HG02798 (cell line): ENCODE results near the gene S1PR2.
A peak's percentile ranks its signal among the peaks of the same experiment; 100 is the strongest.
"Not testable (repeated sequence)": the region's sequence is repeated elsewhere in the genome, so short reads cannot be mapped to it uniquely, and the experiment has no call there.

Experiments
- ATAC-seq: cut with Tn5 transposase; IDR thresholded peaks from one replicate; pipeline ENCODE4 v1.9.1; 2021; ENCODE audit warnings: mild to moderate bottlenecking; ENCODE audit not compliant: unreplicated experiment, poor library complexity

Gene S1PR2

GRCh38 chr19:10226376-10227025 lies 4.6 kb downstream of the S1PR2 start:
- no peak for ATAC-seq

- ATAC-seq = no peak
These were observed 5.1 kb downstream of the S1PR2 start for GRCh38 chr19:10226021-10226375.

GRCh38 chr19:10224337-10224736 lies 6.8 kb downstream of the S1PR2 start:
- no peak for ATAC-seq

GRCh38 chr19:10223488-10224213 lies 7.5 kb downstream of the S1PR2 start:
- no peak for ATAC-seq

- no peak for ATAC-seq
These were observed 8.8 kb downstream of the S1PR2 start for GRCh38 chr19:10222201-10222890.

GRCh38 chr19:10220695-10221094 lies 10.4 kb downstream of the S1PR2 start:
- no peak for ATAC-seq

- peak; percentile 77 for ATAC-seq
These were observed 11.5 kb downstream of the S1PR2 start for GRCh38 chr19:10219678-10220077.

- no peak for ATAC-seq
These were observed 14.0 kb downstream of the S1PR2 start for GRCh38 chr19:10217085-10217484.

GRCh38 chr19:10214784-10215183 lies 16.3 kb downstream of the S1PR2 start:
- no peak for ATAC-seq

- no peak for ATAC-seq
These were observed 19.4 kb downstream of the S1PR2 start for GRCh38 chr19:10211691-10212090.

- no peak for ATAC-seq
These were observed 20.1 kb downstream of the S1PR2 start for GRCh38 chr19:10211061-10211460.

- ATAC-seq = no peak
These were observed 21.8 kb downstream of the S1PR2 start for GRCh38 chr19:10209315-10209714.

GRCh38 chr19:10207026-10207425 lies 24.1 kb downstream of the S1PR2 start:
- no peak for ATAC-seq

- ATAC-seq = no peak
These were observed 24.8 kb downstream of the S1PR2 start for GRCh38 chr19:10206226-10206885.

- no peak for ATAC-seq
These were observed 25.5 kb downstream of the S1PR2 start for GRCh38 chr19:10205636-10206035.

- ATAC-seq = no peak
These were observed 27.4 kb downstream of the S1PR2 start for GRCh38 chr19:10203686-10204085.

GRCh38 chr19:10201176-10201575 lies 30.0 kb downstream of the S1PR2 start:
- ATAC-seq = no peak

- not testable (repeated sequence) for ATAC-seq
These were observed 31.0 kb downstream of the S1PR2 start for GRCh38 chr19:10200101-10200500.

- not testable (repeated sequence) for ATAC-seq
These were observed 32.1 kb downstream of the S1PR2 start for GRCh38 chr19:10198889-10199644.

GRCh38 chr19:10195199-10195519 lies 36.0 kb downstream of the S1PR2 start:
- ATAC-seq = no peak
